WTC11 (cell line): Measurements from ENCODE around the gene NUDT3. TPM values are rescaled to one million over a fixed set of nuclear protein-coding genes. Genes with fewer than 3 reads are reported as not detected.
A peak's percentile ranks its signal among the peaks of the same experiment; 100 is the strongest.

ENCODE experiments used
- FOXK1 ChIP-seq: sonication (generic); formaldehyde crosslinking; IDR thresholded peaks from 2 replicates; pipeline ENCODE4 v1.8.0; 2022; ENCODE audit warnings: mild to moderate bottlenecking, moderate library complexity, missing genetic modification reagents
- NFYB ChIP-seq: sonication (generic); formaldehyde crosslinking; conservative IDR thresholded peaks from 2 replicates; pipeline ENCODE4 v1.8.0; 2022; ENCODE audit warnings: low read depth, missing genetic modification reagents
- NR1H2 ChIP-seq: sonication (generic); formaldehyde crosslinking; IDR thresholded peaks from 2 replicates; pipeline ENCODE4 v1.9.0; 2021; ENCODE audit warnings: mild to moderate bottlenecking, moderate library complexity, missing genetic modification reagents
- NR3C1 ChIP-seq: sonication (generic); formaldehyde crosslinking; conservative IDR thresholded peaks from 2 replicates; pipeline ENCODE4 v1.8.1; 2023; ENCODE audit warnings: low read depth, mild to moderate bottlenecking, missing genetic modification reagents
- SMAD3 ChIP-seq: sonication (generic); formaldehyde crosslinking; IDR thresholded peaks from 2 replicates; pipeline ENCODE4 v1.8.0; 2022; ENCODE audit warnings: missing genetic modification reagents, mild to moderate bottlenecking, borderline replicate concordance
- SP1 ChIP-seq: sonication (generic); formaldehyde crosslinking; conservative IDR thresholded peaks from 2 replicates; pipeline ENCODE4 v1.8.1; 2022; ENCODE audit warnings: missing genetic modification reagents
- TEAD1 ChIP-seq: sonication (generic); formaldehyde crosslinking; IDR thresholded peaks from 2 replicates; pipeline ENCODE4 v1.8.0; 2022; ENCODE audit warnings: mild to moderate bottlenecking, missing genetic modification reagents
- ZNF138 ChIP-seq: sonication (generic); formaldehyde crosslinking; conservative IDR thresholded peaks from 2 replicates; pipeline ENCODE4 v1.8.1; 2022; ENCODE audit warnings: mild to moderate bottlenecking, moderate library complexity, missing genetic modification reagents
- ZNF232 ChIP-seq: sonication (generic); formaldehyde crosslinking; IDR thresholded peaks from 2 replicates; pipeline ENCODE4 v1.8.0; 2022; ENCODE audit warnings: mild to moderate bottlenecking, missing genetic modification reagents
- total RNA-seq: library from RNA; stranded (reverse); gene quantifications from 3 replicates; pipeline ENCODE4 v1.2.3, GENCODE V29; 2021
- TF ChIP-seq, protein P1 (sequence below): sonication (generic); formaldehyde crosslinking; IDR thresholded peaks from 2 replicates; pipeline ENCODE4 v1.8.1; 2023; ENCODE audit warnings: mild to moderate bottlenecking, moderate library complexity, missing genetic modification reagents
- TF ChIP-seq, protein P2 (sequence below): sonication (generic); formaldehyde crosslinking; IDR thresholded peaks from 2 replicates; pipeline ENCODE4 v1.8.1; 2023; ENCODE audit warnings: mild to moderate bottlenecking, missing genetic modification reagents, borderline replicate concordance
- TF ChIP-seq, protein P3 (sequence below): sonication (generic); formaldehyde crosslinking; IDR thresholded peaks from 2 replicates; pipeline ENCODE4 v1.8.0; 2023; ENCODE audit warnings: mild to moderate bottlenecking, missing genetic modification reagents
- TF ChIP-seq, protein P4 (sequence below): sonication (generic); formaldehyde crosslinking; IDR thresholded peaks from 2 replicates; pipeline ENCODE4 v1.8.0; 2022; ENCODE audit warnings: missing genetic modification reagents
- TF ChIP-seq, protein P5 (sequence below): fragments of 250-450 bp; sonication (Bioruptor Pico); conservative IDR thresholded peaks from 2 replicates; pipeline ENCODE4 v1.9.0; 2021; ENCODE audit warnings: mild to moderate bottlenecking
- TF ChIP-seq, protein P6 (sequence below): sonication (generic); formaldehyde crosslinking; conservative IDR thresholded peaks from 2 replicates; pipeline ENCODE4 v1.8.1; 2023; ENCODE audit warnings: mild to moderate bottlenecking, low read depth, missing genetic modification reagents, moderate library complexity
- TF ChIP-seq, protein P7 (sequence below): fragments of 250-450 bp; sonication (Bioruptor Pico); IDR thresholded peaks from 2 replicates; pipeline ENCODE4 v1.9.0; 2021; ENCODE audit warnings: mild to moderate bottlenecking

NUDT3 gene
- total RNA-seq, 1 experiment from 2014 or later = 30.0 TPM

DNA sequence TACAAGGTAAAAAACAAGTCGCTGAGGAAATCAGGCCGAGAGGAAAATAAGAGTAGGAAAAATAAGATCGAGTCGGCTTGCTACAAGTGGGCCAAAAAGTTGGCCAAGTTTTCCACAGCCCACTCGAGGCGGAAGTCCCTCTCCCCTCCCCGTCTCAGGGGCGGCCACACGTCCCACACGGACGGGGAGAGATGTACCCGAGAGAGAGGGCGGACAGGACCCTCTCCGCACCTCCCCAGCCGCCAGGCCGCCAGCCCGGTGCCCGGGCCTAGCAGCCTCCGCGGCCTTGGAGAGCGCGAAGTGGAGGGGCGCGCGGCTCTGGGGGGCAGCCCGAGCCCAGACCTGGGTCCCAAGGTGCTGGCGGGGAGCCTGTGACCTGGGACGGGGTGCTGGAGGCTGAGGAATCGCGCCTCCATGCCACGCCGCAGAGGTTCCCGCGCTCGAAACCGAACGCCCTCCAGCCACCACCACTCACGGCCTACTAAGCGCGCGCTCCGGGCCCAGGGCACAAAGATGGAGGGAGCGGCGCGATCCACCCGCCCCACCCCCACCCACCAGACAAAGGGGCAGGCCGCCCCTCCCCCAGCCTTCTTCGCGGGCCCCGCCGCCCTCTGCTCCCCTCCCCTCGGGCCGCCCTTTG, 157.7 kb downstream of the NUDT3 start (continued):
- TF ChIP-seq, protein P1, sequence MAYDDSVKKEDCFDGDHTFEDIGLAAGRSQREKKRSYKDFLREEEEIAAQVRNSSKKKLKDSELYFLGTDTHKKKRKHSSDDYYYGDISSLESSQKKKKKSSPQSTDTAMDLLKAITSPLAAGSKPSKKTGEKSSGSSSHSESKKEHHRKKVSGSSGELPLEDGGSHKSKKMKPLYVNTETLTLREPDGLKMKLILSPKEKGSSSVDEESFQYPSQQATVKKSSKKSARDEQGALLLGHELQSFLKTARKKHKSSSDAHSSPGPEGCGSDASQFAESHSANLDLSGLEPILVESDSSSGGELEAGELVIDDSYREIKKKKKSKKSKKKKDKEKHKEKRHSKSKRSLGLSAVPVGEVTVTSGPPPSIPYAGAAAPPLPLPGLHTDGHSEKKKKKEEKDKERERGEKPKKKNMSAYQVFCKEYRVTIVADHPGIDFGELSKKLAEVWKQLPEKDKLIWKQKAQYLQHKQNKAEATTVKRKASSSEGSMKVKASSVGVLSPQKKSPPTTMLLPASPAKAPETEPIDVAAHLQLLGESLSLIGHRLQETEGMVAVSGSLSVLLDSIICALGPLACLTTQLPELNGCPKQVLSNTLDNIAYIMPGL (CRISPR knock-in tag) = 0 out of 2 replicates have a peak, but pooled peaks have one; percentile 31
- no peak for TF ChIP-seq SMAD3 (CRISPR knock-in tag)
- TF ChIP-seq, protein P2, sequence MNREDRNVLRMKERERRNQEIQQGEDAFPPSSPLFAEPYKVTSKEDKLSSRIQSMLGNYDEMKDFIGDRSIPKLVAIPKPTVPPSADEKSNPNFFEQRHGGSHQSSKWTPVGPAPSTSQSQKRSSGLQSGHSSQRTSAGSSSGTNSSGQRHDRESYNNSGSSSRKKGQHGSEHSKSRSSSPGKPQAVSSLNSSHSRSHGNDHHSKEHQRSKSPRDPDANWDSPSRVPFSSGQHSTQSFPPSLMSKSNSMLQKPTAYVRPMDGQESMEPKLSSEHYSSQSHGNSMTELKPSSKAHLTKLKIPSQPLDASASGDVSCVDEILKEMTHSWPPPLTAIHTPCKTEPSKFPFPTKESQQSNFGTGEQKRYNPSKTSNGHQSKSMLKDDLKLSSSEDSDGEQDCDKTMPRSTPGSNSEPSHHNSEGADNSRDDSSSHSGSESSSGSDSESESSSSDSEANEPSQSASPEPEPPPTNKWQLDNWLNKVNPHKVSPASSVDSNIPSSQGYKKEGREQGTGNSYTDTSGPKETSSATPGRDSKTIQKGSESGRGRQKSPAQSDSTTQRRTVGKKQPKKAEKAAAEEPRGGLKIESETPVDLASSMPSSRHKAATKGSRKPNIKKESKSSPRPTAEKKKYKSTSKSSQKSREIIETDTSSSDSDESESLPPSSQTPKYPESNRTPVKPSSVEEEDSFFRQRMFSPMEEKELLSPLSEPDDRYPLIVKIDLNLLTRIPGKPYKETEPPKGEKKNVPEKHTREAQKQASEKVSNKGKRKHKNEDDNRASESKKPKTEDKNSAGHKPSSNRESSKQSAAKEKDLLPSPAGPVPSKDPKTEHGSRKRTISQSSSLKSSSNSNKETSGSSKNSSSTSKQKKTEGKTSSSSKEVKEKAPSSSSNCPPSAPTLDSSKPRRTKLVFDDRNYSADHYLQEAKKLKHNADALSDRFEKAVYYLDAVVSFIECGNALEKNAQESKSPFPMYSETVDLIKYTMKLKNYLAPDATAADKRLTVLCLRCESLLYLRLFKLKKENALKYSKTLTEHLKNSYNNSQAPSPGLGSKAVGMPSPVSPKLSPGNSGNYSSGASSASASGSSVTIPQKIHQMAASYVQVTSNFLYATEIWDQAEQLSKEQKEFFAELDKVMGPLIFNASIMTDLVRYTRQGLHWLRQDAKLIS (CRISPR knock-in tag) = no peak
- TF ChIP-seq, protein P3, sequence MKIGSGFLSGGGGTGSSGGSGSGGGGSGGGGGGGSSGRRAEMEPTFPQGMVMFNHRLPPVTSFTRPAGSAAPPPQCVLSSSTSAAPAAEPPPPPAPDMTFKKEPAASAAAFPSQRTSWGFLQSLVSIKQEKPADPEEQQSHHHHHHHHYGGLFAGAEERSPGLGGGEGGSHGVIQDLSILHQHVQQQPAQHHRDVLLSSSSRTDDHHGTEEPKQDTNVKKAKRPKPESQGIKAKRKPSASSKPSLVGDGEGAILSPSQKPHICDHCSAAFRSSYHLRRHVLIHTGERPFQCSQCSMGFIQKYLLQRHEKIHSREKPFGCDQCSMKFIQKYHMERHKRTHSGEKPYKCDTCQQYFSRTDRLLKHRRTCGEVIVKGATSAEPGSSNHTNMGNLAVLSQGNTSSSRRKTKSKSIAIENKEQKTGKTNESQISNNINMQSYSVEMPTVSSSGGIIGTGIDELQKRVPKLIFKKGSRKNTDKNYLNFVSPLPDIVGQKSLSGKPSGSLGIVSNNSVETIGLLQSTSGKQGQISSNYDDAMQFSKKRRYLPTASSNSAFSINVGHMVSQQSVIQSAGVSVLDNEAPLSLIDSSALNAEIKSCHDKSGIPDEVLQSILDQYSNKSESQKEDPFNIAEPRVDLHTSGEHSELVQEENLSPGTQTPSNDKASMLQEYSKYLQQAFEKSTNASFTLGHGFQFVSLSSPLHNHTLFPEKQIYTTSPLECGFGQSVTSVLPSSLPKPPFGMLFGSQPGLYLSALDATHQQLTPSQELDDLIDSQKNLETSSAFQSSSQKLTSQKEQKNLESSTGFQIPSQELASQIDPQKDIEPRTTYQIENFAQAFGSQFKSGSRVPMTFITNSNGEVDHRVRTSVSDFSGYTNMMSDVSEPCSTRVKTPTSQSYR (CRISPR knock-in tag) = peak; percentile 64; the same call in 1 of the 2 replicates
- TF ChIP-seq, protein P4, sequence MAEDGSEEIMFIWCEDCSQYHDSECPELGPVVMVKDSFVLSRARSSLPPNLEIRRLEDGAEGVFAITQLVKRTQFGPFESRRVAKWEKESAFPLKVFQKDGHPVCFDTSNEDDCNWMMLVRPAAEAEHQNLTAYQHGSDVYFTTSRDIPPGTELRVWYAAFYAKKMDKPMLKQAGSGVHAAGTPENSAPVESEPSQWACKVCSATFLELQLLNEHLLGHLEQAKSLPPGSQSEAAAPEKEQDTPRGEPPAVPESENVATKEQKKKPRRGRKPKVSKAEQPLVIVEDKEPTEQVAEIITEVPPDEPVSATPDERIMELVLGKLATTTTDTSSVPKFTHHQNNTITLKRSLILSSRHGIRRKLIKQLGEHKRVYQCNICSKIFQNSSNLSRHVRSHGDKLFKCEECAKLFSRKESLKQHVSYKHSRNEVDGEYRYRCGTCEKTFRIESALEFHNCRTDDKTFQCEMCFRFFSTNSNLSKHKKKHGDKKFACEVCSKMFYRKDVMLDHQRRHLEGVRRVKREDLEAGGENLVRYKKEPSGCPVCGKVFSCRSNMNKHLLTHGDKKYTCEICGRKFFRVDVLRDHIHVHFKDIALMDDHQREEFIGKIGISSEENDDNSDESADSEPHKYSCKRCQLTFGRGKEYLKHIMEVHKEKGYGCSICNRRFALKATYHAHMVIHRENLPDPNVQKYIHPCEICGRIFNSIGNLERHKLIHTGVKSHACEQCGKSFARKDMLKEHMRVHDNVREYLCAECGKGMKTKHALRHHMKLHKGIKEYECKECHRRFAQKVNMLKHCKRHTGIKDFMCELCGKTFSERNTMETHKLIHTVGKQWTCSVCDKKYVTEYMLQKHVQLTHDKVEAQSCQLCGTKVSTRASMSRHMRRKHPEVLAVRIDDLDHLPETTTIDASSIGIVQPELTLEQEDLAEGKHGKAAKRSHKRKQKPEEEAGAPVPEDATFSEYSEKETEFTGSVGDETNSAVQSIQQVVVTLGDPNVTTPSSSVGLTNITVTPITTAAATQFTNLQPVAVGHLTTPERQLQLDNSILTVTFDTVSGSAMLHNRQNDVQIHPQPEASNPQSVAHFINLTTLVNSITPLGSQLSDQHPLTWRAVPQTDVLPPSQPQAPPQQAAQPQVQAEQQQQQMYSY (CRISPR knock-in tag) = no peak
- TF ChIP-seq, protein P5, sequence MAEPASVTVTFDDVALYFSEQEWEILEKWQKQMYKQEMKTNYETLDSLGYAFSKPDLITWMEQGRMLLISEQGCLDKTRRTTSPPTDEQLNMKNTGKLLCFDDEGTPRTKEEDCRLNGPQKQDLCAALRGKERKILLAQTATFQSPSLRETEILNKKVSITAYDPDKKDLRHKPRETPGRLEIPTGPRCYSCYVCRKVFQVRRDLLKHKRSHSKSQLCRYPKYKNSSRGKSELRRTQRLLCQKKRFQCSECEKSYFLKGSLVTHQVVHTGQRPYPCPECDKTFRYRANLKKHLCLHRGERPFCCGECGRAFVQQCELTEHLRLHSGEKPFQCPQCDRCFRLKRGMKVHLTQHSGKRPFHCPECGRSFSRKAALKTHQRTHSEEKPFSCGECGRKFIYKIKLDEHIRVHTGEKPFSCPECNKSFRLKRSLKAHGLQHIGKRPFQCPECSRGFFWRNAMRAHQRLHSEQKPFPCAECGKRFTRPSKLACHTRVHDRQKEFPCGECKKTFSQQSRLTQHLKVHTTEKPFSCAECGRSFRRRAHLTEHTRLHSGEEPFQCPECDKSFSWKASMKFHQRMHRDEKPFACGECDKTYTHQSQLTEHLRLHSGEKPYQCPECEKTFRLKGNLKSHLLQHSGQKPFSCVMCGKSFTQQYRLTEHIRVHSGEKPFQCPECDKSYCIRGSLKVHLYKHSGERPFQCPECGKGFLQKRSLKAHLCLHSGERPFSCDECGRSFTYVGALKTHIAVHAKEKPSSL (CRISPR knock-in tag) = no peak
- no peak; the same call in 1 of the 2 replicates for TF ChIP-seq FOXK1 (CRISPR knock-in tag)
- no peak for TF ChIP-seq ZNF232 (CRISPR knock-in tag)
- TF ChIP-seq NR3C1 (CRISPR knock-in tag) = no peak
- no peak for TF ChIP-seq TEAD1 (CRISPR knock-in tag)
- TF ChIP-seq, protein P6, sequence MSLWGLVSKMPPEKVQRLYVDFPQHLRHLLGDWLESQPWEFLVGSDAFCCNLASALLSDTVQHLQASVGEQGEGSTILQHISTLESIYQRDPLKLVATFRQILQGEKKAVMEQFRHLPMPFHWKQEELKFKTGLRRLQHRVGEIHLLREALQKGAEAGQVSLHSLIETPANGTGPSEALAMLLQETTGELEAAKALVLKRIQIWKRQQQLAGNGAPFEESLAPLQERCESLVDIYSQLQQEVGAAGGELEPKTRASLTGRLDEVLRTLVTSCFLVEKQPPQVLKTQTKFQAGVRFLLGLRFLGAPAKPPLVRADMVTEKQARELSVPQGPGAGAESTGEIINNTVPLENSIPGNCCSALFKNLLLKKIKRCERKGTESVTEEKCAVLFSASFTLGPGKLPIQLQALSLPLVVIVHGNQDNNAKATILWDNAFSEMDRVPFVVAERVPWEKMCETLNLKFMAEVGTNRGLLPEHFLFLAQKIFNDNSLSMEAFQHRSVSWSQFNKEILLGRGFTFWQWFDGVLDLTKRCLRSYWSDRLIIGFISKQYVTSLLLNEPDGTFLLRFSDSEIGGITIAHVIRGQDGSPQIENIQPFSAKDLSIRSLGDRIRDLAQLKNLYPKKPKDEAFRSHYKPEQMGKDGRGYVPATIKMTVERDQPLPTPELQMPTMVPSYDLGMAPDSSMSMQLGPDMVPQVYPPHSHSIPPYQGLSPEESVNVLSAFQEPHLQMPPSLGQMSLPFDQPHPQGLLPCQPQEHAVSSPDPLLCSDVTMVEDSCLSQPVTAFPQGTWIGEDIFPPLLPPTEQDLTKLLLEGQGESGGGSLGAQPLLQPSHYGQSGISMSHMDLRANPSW (CRISPR knock-in tag) = no peak
- TF ChIP-seq NFYB = no peak
- no peak for TF ChIP-seq NR1H2 (CRISPR knock-in tag)
- TF ChIP-seq SP1 (CRISPR knock-in tag) = peak; percentile 71
- TF ChIP-seq ZNF138 (CRISPR knock-in tag) = no peak
- TF ChIP-seq, protein P7, sequence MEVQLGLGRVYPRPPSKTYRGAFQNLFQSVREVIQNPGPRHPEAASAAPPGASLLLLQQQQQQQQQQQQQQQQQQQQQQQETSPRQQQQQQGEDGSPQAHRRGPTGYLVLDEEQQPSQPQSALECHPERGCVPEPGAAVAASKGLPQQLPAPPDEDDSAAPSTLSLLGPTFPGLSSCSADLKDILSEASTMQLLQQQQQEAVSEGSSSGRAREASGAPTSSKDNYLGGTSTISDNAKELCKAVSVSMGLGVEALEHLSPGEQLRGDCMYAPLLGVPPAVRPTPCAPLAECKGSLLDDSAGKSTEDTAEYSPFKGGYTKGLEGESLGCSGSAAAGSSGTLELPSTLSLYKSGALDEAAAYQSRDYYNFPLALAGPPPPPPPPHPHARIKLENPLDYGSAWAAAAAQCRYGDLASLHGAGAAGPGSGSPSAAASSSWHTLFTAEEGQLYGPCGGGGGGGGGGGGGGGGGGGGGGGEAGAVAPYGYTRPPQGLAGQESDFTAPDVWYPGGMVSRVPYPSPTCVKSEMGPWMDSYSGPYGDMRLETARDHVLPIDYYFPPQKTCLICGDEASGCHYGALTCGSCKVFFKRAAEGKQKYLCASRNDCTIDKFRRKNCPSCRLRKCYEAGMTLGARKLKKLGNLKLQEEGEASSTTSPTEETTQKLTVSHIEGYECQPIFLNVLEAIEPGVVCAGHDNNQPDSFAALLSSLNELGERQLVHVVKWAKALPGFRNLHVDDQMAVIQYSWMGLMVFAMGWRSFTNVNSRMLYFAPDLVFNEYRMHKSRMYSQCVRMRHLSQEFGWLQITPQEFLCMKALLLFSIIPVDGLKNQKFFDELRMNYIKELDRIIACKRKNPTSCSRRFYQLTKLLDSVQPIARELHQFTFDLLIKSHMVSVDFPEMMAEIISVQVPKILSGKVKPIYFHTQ = no peak
